ENCODE measurements around the gene OTP. TPM values are rescaled to one million over a fixed set of nuclear protein-coding genes. Genes with fewer than 3 reads are reported as not detected.

The OTP gene
- polyA plus RNA-seq, 1 of the 3 experiments (the other 2 are of a cell fraction) = not detected

GRCh38 chr5:77651343-77651742 lies 12.8 kb upstream of the OTP start:
- TF ChIP-seq TCF12 (IDR thresholded peaks at IDR 0.05) (no peak), FOXJ3 (CRISPR knock-in tag; IDR thresholded peaks at IDR 0.05) (no peak), NRF1 (IDR thresholded peaks at IDR 0.05; ENCODE audit: low read depth, low read length) (no peak), POLR2AphosphoS5 (IDR thresholded peaks at IDR 0.05; ENCODE audit: low read depth, low read length) (no peak), FOSL2 (IDR thresholded peaks at IDR 0.05; ENCODE audit: borderline replicate concordance, low read depth) (no peak), MEF2A (IDR thresholded peaks at IDR 0.05; ENCODE audit: borderline replicate concordance, low read depth) (no peak), FOXM1 (IDR thresholded peaks at IDR 0.05; ENCODE audit: low read depth) (no peak), NFIC (IDR thresholded peaks at IDR 0.05; ENCODE audit: borderline replicate concordance) (no peak), GATA2 (CRISPR knock-in tag; IDR thresholded peaks at IDR 0.05) (no peak), JUND (IDR thresholded peaks at IDR 0.05) (no peak), RFX5 (IDR thresholded peaks at IDR 0.05; ENCODE audit: low read length) (no peak)
- TF ChIP-seq, protein P1, sequence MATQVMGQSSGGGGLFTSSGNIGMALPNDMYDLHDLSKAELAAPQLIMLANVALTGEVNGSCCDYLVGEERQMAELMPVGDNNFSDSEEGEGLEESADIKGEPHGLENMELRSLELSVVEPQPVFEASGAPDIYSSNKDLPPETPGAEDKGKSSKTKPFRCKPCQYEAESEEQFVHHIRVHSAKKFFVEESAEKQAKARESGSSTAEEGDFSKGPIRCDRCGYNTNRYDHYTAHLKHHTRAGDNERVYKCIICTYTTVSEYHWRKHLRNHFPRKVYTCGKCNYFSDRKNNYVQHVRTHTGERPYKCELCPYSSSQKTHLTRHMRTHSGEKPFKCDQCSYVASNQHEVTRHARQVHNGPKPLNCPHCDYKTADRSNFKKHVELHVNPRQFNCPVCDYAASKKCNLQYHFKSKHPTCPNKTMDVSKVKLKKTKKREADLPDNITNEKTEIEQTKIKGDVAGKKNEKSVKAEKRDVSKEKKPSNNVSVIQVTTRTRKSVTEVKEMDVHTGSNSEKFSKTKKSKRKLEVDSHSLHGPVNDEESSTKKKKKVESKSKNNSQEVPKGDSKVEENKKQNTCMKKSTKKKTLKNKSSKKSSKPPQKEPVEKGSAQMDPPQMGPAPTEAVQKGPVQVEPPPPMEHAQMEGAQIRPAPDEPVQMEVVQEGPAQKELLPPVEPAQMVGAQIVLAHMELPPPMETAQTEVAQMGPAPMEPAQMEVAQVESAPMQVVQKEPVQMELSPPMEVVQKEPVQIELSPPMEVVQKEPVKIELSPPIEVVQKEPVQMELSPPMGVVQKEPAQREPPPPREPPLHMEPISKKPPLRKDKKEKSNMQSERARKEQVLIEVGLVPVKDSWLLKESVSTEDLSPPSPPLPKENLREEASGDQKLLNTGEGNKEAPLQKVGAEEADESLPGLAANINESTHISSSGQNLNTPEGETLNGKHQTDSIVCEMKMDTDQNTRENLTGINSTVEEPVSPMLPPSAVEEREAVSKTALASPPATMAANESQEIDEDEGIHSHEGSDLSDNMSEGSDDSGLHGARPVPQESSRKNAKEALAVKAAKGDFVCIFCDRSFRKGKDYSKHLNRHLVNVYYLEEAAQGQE (IDR thresholded peaks at IDR 0.05; ENCODE audit: low read depth, low read length) = no peak
- TF ChIP-seq, protein P2, sequence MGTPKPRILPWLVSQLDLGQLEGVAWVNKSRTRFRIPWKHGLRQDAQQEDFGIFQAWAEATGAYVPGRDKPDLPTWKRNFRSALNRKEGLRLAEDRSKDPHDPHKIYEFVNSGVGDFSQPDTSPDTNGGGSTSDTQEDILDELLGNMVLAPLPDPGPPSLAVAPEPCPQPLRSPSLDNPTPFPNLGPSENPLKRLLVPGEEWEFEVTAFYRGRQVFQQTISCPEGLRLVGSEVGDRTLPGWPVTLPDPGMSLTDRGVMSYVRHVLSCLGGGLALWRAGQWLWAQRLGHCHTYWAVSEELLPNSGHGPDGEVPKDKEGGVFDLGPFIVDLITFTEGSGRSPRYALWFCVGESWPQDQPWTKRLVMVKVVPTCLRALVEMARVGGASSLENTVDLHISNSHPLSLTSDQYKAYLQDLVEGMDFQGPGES (IDR thresholded peaks at IDR 0.05; ENCODE audit: low read depth, low read length) = no peak
- TF ChIP-seq, protein P3, sequence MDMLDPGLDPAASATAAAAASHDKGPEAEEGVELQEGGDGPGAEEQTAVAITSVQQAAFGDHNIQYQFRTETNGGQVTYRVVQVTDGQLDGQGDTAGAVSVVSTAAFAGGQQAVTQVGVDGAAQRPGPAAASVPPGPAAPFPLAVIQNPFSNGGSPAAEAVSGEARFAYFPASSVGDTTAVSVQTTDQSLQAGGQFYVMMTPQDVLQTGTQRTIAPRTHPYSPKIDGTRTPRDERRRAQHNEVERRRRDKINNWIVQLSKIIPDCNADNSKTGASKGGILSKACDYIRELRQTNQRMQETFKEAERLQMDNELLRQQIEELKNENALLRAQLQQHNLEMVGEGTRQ (IDR thresholded peaks at IDR 0.05; ENCODE audit: borderline replicate concordance, low read depth, low read length) = no peak
- Histone ChIP-seq H3K9ac (no peak overlapping the region), H3K79me2 (ENCODE audit: insufficient read depth) (no peaks in the 10 kb centered on the region), H3K9me2 (no peaks in the 10 kb centered on the region), H3F3A (replicated peaks; ENCODE audit: insufficient read depth) (no peaks in the 10 kb centered on the region), H3K4me2 (no peak overlapping the region), H3K9me3 (no peaks in the 10 kb centered on the region), H3K27ac (ENCODE audit: low read depth in 2 of 2, low read length in 1 of 2) (no peak overlapping the region), H2AFZ (ENCODE audit: low read depth) (no peak overlapping the region), H3K4me1 (ENCODE audit: control insufficient read depth in 1 of 2, insufficient read depth in 2 of 2, low read depth in 1 of 2, low read length in 1 of 2) (no peaks in the 10 kb centered on the region), H4K20me1 (ENCODE audit: insufficient read depth) (no peaks in the 10 kb centered on the region), H3K27me3 (ENCODE audit: insufficient read depth) (peaks cover 49% of the 10 kb centered on the region; the same call in 1 of the 2 replicates), H3K36me3 (replicated peaks in 1 of 2; ENCODE audit: control insufficient read depth in 1 of 2, insufficient read depth in 2 of 2, low read length in 1 of 2) (no peaks in the 10 kb centered on the region), H3K4me3 (ENCODE audit: low read depth in 2 of 2, low read length in 1 of 2) (no peak overlapping the region)
- ChIA-PET CTCF (interaction anchor here (0.7 kb wide), 1 partner anchor 90 kb away, joined by 3 read pairs; no protein-coding TSS in a partner anchor), POLR2A (no interaction called here)
- DNase-seq = no peak
- WGBS (ENCODE audit: low lambda C conversion rate) = 5% methylated on average over 2 of the region's 2 CpGs

Data from SK-N-SH (cell line).